Fibroblast of skin of scalp (primary cell): ENCODE data around the gene NCK2.

ENCODE experiments used
- DNase-seq: peaks from one replicate; pipeline ENCODE4 v3.0.0-alpha.2; 2013

Gene NCK2

DNA sequence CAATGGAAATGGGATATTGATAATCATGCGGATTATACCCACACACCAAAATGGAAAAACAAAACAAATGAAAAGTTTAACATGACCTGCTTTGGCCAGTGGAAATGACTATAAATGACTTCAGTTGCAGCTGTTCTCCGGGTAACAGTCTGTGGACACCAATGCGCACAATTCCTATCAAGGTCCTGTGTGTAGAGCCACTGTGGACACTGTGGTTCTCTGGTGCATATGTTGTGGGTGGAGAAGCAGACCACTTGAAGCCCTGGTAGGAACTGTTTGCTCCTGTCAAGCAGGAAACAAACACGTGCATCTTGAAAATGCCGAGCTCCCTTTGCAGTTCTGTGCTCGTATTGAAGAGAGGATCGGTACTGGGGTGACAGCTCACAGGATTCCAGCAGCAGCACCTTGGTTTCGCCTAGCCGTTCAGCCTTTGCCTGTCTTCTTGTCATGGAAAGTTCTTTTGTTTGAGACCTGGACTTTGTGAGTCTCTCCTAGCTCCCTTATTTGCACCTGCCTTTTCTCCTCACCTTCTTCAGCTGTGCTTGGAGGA, 32.9 kb downstream of the NCK2 start:
- no peak for DNase-seq

DNA sequence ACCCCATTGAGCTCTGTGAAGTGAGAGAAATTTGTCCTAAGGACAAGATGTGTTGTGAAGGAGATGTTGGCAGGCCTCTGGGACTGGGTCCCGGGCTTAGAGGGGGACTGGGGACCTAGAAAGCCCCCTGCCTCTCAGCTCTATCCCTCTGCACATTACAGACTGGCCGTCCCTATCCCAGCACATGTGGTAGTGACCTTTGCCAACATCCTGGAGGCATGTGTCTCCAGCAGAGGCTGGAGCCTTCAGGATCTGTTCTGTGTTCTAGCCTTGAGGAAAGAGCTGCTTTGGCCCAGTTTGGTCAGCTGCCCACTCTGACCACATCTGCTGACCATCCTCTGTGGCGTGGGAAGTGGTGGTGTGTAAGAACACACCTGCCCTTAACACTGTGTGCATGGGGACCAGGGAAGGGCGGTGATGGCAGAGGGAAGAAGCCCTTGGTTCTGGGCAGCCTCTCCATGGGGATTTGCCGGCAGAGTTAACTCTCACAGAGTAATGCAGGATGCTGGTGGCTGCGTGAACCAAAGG, 33.4 kb downstream of the NCK2 start:
- DNase-seq: no peak

GRCh38 chr2:105779394-105779793, 34.7 kb downstream of the NCK2 start:
- DNase-seq: no peak

DNA sequence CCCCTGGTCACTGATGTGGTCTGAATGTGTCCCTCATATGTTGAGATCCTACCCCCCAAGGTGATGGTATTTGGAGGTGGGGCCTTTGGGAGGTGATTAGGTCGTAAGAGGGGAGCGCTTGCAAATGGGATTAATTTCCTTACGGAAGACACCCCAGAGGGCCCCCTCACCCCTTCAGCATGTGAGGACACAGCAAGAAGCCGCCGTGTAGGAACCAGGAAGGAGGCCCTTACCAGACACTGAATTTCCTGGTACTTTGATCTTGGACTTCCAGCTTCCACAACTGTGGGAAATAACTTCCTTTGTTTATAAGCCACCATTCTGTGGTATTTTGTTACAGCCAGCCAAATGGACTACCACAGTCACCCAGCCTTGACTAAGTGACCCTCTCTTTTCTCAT, 35.9 kb downstream of the NCK2 start:
- no peak for DNase-seq

DNA sequence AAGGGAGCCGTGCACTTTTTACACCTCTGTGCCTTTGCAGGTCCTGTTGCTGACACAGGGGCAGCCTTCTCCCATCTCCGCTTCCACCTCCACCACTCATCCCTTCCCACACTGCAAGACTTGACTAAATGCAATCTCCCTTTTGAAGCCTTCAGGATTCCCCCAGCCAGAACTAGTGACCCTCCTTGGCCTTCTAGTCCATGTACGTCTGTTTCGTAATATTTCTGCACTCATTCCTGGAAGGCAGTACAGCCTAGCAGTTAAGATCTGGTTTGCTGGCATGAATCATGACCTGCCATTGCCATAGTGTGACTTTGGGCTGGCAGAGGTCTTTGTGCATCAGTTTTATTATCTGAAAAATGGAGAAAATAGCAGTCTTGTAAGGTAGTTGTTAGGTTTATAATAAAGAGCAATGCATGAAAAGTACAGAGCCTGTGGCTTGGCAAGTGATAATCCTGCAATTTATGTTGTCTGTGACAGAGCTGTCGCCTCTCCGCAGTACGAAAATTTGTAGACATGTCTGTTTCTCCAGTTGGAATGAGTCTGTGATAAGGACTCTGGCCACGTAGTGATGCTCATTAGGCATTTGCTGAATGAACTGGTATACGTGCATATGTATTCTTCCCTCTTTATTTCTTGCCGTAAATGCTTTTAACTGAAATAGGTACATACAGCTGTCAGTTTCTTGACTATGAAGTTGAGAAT, 36.7 kb downstream of the NCK2 start:
- DNase-seq: no peak

DNA sequence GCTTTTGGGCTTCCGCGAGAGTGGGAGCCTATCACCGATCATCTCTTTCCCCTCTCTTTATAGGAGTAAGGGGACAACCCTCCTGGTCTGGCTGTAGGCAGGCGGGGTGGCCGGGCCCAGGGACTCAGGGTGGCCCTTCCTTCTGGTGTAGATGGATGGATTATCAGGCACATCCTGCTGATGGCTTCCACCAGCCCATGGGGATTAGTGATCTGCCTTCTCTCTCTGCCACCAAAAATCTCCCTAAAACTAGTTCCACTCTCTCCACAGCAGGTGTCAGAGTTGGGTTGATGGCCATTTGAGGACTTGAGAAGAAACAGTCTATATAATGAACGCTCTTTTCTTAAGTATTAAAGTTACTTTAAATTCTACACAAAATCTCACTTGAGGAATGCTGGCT, 37.4 kb downstream of the NCK2 start:
- DNase-seq: no peak

DNA sequence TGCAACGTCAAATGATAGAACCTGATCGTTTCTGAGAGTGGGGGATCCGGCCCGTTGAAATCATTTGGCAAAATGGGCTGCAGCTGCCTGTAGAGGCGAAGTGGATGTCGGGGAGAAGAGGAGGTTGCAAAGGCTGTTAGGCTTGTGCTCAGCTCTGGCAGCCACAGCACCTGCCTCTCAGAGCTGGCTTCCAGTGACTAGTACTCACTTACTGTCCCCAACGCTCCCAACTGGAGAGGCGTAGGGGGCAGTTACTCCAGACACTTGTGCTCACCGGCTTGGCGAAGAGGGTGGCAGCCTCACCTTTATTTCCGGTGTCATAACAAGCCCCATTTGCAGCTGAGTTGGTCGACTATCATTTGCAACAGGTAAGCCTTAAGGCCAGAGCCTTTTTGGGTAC, 37.9 kb downstream of the NCK2 start:
- no peak for DNase-seq

GRCh38 chr2:105783151-105783738, 38.5 kb downstream of the NCK2 start:
- DNase-seq: no peak

GRCh38 chr2:105783972-105784371, 39.3 kb downstream of the NCK2 start:
- DNase-seq: no peak

DNA sequence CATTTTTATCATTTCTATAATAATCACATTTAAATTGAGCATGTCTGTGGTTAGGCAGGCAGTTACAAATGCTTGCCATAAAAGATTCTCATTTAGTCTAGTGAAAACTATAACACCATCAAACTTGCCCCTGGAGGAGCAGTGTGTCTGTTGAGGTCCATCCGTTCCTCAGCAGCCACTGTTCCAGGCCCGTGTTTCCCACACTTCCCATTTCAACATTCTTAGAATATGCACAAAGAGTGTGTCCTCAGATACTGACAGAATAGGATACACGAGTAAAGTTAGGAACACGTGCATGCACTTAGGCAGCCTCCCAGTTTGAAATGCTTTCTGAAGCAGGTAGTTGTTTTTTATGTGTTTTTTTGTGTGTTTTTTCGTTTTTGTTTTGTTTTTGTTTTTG, 39.9 kb downstream of the NCK2 start:
- no peak for DNase-seq

DNA sequence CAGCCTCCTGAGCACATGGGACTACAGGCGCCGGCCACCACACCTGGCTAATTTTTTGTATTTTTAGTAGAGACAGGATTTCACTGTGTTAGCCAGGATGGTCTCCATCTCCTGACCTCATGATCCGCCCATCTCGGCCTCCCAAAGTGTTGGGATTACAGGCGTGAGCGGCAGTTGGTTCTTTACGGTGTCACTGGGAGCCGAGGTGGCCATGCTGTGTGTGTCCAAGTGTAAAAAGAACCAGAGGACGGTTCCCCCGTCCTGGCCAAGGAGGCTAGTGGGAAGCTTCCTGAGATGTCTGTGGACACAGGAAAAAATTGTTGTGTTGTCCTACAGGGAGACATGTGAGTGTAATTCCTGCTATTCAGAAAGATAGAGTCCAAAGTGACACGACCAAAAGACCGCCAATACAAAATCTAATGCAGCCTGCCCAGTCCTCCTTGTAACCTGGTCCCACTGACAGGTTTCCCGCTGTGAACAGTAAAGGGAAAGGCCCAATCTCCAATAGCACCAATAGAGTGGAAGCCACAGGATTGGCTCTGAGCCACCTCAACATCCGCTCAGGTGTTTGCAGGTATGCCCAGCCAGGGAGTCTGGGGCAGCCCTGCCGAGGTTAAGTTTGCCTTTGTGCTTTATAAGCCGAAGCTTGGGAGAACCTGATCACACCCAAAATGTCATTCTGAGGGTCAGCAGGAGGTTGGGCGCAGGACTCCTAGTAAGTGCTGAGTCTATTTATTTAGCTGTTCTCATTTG, 40.6 kb downstream of the NCK2 start:
- DNase-seq: no peak

- DNase-seq: no peak
These were observed 41.8 kb downstream of the NCK2 start for GRCh38 chr2:105786231-105787230.

DNA sequence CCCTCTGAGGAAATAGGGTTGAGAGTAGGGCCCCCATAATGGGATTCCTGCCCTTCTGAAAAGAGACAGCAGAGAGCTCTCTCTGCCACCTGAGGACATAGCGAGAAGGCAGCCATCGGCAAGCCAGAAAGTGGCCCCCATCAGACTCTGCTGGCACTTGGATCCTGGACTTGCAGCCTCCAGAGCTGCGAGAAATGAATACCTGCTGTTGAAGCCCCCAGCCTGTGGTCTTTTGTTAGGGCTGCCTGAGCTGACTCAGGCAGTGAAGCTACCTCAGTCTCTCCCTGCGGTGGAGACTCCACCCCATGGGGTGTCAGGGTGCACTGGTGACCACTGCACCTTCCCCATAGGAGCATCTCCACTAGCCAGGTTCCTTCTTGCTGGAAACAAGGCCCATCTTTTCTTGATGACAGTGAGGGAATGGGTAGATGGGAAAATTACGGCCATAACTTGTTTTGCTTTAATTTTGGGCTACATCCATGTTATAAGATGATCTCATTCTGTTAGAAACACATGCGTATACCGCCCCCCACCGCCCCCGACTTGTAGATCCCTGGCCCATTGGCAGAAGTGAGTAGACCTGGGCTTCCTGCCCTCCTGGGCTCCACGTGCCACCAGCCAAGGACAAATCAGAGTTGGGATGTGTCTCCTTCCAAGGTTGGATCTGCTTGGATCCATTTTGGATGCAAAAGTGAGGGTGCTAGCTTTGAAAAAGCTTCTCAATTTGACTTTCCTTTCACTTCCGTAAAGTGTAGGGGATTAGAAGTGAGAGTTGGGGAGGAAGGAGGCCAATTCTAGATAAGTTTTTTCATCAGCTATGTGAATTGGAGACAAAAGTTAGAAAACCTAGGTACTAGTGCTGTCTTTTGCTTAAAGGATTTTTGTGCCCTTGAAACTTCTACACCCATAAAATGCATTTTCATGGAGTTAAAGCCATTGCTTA, 42.9 kb downstream of the NCK2 start:
- no peak for DNase-seq

- no peak for DNase-seq
These were observed 44.1 kb downstream of the NCK2 start for GRCh38 chr2:105788670-105789290.

DNA sequence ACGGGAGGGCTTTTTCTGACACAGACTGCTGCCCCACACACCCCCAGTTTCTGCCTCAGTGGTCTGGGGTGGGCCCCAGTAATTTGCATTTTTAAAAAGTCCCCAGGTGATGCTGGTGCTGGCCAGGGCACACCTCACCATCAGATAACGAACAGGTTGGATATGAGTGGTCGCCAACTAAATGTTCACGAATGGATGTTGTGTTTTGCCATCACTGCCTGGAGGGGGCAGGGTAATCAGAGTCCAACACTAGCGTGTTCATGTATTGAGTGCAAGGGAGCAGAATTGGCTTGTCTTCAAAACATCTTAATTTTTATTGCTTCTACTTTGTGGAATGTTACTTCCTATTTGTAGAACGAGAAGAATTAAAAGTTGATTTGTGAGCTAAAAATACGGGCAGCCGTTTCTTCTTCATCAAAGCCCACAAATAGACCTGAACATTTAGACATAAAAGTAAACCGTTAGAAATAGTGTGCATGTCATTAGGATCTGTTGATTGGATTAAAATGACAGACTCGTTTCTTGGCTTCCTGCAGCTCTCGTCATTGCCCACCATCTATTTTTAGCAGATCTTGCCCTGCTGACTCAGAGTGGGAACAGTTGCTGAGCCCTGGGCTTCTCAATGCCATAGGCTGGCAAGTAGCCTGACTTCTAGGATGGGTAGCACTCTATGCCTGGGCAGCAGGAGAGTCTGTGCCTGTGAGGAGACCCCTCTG, 45.2 kb downstream of the NCK2 start:
- peak; percentile 74 for DNase-seq

DNA sequence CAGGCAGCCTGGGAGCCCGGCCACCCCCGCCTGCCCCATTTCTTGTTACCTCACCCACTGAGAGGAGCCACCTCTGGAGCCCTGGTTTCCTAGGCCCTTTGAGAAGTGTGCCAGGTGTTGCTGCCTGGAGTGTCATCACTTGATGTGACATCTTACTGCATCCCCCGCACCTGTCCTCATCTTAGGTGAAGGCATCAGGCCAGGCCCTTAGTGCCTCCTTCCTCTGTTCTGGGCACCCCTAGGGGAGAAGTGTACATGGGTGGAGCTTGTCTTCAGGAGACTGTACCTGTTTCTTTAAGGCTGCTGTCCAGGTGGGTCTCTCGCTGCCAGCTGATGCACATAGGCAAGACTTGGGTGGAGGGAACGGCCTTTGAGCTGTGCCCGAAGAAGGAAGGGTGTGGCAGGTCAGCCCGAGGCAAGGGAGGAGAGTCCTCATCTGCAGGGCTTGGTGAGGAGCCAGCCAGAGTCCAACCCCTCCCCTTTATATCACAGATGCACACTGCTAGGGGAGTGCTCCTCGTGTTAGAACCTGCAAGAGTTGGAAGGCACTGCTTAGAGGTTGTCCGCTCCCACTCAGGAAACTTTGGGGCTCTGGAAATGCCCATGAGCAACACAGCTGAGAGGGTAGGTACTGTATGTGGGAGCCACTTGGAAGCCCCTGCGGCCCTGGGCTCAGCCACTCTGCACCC, 45.9 kb downstream of the NCK2 start:
- DNase-seq: no peak

GRCh38 chr2:105791229-105791628, 46.5 kb downstream of the NCK2 start:
- DNase-seq: no peak

DNA sequence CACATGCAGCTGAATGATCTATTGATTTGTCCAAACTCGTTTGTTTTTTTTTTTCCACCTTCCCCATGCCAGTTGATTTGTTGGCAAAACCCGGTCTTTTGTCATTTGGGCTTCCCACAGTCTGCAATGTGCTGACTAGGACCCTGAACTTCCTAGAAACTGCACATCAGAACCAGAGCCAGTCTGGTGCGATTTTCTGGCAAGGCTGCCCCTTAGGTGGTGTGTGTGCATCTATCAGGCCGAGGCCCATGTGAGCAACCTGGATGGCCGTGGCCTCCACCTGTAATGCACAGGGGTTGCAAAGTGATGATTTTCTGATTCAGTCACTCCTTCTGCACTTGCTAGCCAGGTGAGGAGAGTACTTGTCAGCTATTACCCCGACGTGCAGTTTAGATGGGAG, 47.8 kb downstream of the NCK2 start:
- no peak for DNase-seq
